ENCODE results near the gene GOLGA6L22.
"Not testable (repeated sequence)": the region's sequence is repeated elsewhere in the genome, so short reads cannot be mapped to it uniquely, and the experiment has no call there.

The GOLGA6L22 gene

GRCh38 chr15:22502272-22502671 is 43.6 kb downstream of the GOLGA6L22 start:
- H3K36me3 ChIP-seq (ENCODE audit: control insufficient read depth, insufficient read depth, low read length); H3K4me3 ChIP-seq (ENCODE audit: extremely low read depth, insufficient read depth, low read length, poor library complexity, severe bottlenecking); H3K4me1 ChIP-seq (ENCODE audit: control insufficient read depth, insufficient read depth, low read length, poor library complexity, severe bottlenecking); H3K27ac ChIP-seq (ENCODE audit: low read depth, low read length, severe bottlenecking); H3K9me3 ChIP-seq (ENCODE audit: control insufficient read depth, low read length): not testable (repeated sequence)
- WGBS, 2 experiments (ENCODE audit: insufficient coverage in 2 of 2): no CpG with 5 or more reads among the region's 10 CpGs

GRCh38 chr15:22506959-22507358 is 48.3 kb downstream of the GOLGA6L22 start:
- not testable (repeated sequence) for H3K4me1 ChIP-seq (ENCODE audit: control insufficient read depth, insufficient read depth, low read length, poor library complexity, severe bottlenecking); H3K36me3 ChIP-seq (ENCODE audit: control insufficient read depth, insufficient read depth, low read length); H3K27ac ChIP-seq (ENCODE audit: low read depth, low read length, severe bottlenecking); H3K4me3 ChIP-seq (ENCODE audit: extremely low read depth, insufficient read depth, low read length, poor library complexity, severe bottlenecking); H3K9me3 ChIP-seq (ENCODE audit: control insufficient read depth, low read length)
- WGBS, 2 experiments (ENCODE audit: insufficient coverage in 2 of 2): no CpG with 5 or more reads among the region's 9 CpGs

GRCh38 chr15:22516140-22516539 is 57.4 kb downstream of the GOLGA6L22 start:
- no CpG with 5 or more reads among the region's 15 CpGs for WGBS, 2 experiments (ENCODE audit: insufficient coverage in 2 of 2)
- H3K27ac ChIP-seq (ENCODE audit: low read depth, low read length, severe bottlenecking); H3K9me3 ChIP-seq (ENCODE audit: control insufficient read depth, low read length); H3K36me3 ChIP-seq (ENCODE audit: control insufficient read depth, insufficient read depth, low read length); H3K4me1 ChIP-seq (ENCODE audit: control insufficient read depth, insufficient read depth, low read length, poor library complexity, severe bottlenecking); H3K4me3 ChIP-seq (ENCODE audit: extremely low read depth, insufficient read depth, low read length, poor library complexity, severe bottlenecking): not testable (repeated sequence)

Measured in mesodermal cell (in vitro differentiated cells).